Psoas muscle (tissue), 8 donors: Measurements from ENCODE around the gene NEK6. TPM values are rescaled to one million over a fixed set of nuclear protein-coding genes. Genes with fewer than 3 reads are reported as not detected.

Experiments
- ATAC-seq, 4 donors: fragments of 200-7000 bp; cut with Tn5 transposase; one replicate each; pipeline ENCODE4 v1.9.1; 2020; ENCODE audit warnings: moderate library complexity in 3 of 4, mild to moderate bottlenecking in 2 of 4
- DNase-seq, 2 donors: peaks; one replicate each; pipeline ENCODE4 v3.0.0-alpha.2; 2020
- H3K27ac ChIP-seq: fragments of 200-600 bp; one replicate; pipeline ENCODE4 v1.8.0; 2022
- H3K27me3 ChIP-seq, 3 donors: fragments of 200-600 bp in 1 of 3; one replicate each; pipeline versions ENCODE4 v1.6.1 to v1.8.0; 2013 to 2022; ENCODE audit warnings: low read length in 2 of 3, mild to moderate bottlenecking in 2 of 3, moderate library complexity in 1 of 3; ENCODE audit not compliant: insufficient read depth in 3 of 3
- H3K36me3 ChIP-seq, 2 donors: fragments of 200-600 bp in 1 of 2; one replicate each; pipeline versions ENCODE4 v1.6.1 to v1.8.0; 2013 to 2022; ENCODE audit warnings: low read depth in 1 of 2, mild to moderate bottlenecking in 1 of 2, moderate library complexity in 1 of 2; ENCODE audit not compliant: insufficient read depth in 1 of 2
- H3K4me1 ChIP-seq: fragments of 200-600 bp; one replicate; pipeline ENCODE4 v1.8.0; 2022
- H3K4me3 ChIP-seq: fragments of 200-600 bp; one replicate; pipeline ENCODE4 v1.8.0; 2022; ENCODE audit warnings: mild to moderate bottlenecking
- H3K9me3 ChIP-seq: fragments of 200-600 bp; one replicate; pipeline ENCODE4 v1.8.0; 2022
- WGBS, 3 donors: extraction: QIAGEN DNeasy Blood & Tissue Kit; methylation state at CpG; one replicate each; pipeline versions ENCODE4 v1.1.6 to v1.1.7; 2013; 5-methylcytosine and 5-hydroxymethylcytosine counted together
- intact Hi-C, 2 donors: fragments of 100-400 bp; cut with DNase I; formaldehyde crosslinking; loops; one replicate each; pipeline versions ENCODE4 v1.11.0 to v1.14.2; 2022
- polyA plus RNA-seq, 3 donors: library from polyadenylated mRNA; stranded (reverse); fragments of 200-250 nt; gene quantifications; one replicate each; pipeline ENCODE4 v1.2.3, GENCODE V29; 2013
- total RNA-seq, 4 donors: library from RNA; stranded (reverse); fragmentation: NEBNext Ultra II Directional in 2 of 4; extraction: Animal tissue kit (Norgen Biotek cat#: 25700) in 2 of 4; gene quantifications; one replicate each; pipeline versions ENCODE4 v1.2.1 to v1.2.4, GENCODE V29; 2021 to 2023
- TF ChIP-seq, protein P1 (sequence below): fragments of 200-600 bp; IDR thresholded peaks from one replicate; pipeline ENCODE4 v1.8.0; 2022; ENCODE audit warnings: antibody characterized with exemption
- donor health status: healthy with polysubstance abuse.
- donor health status: DM: no; HTN: no; CAD: no; lungs with moderate emphysema.
- donor health status: Bipolar disorder and iron deficiency.
- donor health status: healthy.
- donor health status: DM: yes; HTN: yes; CAD: no.
- donor health status: DM: no; HTN: no; CAD: no.
- donor health status: DM: no; HTN: no; CAD: no.
- donor health status: DM: yes; HTN: yes; CAD: no.

The NEK6 gene
- total and polyA plus RNA-seq, 7 donors = 2.0 to 16.0 (median 5.3) TPM

DNA sequence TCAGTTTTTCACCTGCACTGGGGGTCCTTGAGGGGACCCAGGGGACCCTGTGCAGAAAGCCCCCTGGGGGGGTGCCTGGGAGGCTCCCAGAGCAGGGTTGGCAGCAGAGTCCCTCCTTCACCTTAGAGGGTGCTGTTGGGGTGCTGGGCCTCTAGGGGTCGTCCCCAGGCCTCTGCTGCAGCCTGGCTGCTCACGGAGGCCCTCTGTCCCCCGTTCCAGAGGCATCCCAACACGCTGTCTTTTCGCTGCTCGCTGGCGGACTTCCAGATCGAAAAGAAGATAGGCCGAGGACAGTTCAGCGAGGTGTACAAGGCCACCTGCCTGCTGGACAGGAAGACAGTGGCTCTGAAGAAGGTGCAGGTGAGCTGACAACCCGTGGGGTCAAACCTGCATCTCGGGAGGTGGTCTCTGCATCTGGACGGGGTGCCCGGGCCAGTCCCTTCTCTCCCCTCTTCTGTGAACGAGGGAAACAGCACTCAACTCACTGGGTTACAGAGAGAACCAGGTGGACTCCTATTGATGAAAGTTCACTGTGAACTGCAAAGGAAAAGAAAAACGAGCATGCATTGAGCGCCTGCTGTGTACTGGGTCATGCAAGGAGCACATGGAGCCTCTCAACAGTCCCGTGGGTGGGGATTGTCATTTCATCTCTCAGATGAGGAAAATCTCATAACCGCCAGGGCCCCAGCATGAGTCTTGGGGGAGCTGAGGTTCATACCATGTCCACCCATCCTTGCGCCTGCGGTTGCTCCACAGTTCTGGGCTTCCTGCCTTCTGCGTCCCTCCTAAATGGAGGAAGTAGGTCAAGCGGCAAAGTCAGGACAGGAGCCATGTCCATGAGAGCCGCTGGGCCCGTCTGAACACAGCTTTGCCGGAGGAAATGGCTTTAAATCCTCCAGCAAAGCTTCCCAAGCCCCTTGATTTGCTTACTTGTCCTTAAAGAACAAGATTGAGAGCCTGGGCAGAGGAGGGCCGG lies 54.8 kb downstream of the NEK6 start:
- intact Hi-C loops = no loop called here
- Histone ChIP-seq H3K9me3 (no peaks in the 10 kb centered on the region), H3K4me3 (no peak overlapping the region), H3K4me1 (no peaks in the 10 kb centered on the region), H3K27ac (no peak overlapping the region), H3K36me3 (peaks cover 3 to 23% of the 10 kb centered on the region in 2 donors), H3K27me3 (no peaks in the 10 kb centered on the region)
- TF ChIP-seq, protein P1, sequence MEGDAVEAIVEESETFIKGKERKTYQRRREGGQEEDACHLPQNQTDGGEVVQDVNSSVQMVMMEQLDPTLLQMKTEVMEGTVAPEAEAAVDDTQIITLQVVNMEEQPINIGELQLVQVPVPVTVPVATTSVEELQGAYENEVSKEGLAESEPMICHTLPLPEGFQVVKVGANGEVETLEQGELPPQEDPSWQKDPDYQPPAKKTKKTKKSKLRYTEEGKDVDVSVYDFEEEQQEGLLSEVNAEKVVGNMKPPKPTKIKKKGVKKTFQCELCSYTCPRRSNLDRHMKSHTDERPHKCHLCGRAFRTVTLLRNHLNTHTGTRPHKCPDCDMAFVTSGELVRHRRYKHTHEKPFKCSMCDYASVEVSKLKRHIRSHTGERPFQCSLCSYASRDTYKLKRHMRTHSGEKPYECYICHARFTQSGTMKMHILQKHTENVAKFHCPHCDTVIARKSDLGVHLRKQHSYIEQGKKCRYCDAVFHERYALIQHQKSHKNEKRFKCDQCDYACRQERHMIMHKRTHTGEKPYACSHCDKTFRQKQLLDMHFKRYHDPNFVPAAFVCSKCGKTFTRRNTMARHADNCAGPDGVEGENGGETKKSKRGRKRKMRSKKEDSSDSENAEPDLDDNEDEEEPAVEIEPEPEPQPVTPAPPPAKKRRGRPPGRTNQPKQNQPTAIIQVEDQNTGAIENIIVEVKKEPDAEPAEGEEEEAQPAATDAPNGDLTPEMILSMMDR = no peak
- DNase-seq = no peak
- no peak for ATAC-seq
- 84 to 87% (median 86%) methylated on average over 27 of the region's 27 CpGs for WGBS, 3 donors

DNA sequence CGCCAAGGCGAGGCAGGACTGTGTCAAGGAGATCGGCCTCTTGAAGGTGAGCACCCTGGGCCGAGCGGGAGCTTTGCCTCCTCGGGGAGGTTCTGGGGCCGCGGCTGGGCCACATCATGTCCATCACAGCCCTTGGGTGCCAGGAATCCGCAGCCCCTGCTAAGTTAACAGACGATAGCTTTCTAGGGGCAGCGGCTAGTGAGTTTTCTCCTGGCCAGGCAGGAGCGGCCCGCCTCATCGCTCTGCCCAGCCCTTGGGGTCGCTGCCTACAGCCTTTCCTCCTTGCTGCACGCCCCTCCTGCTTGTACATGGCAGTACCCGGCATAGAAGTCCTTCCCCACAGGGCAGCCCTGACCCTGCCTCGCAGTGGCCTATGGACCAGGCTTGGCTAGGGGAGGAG lies 56.2 kb downstream of the NEK6 start:
- peaks cover 3 to 23% of the 10 kb centered on the region in 2 donors for H3K36me3 ChIP-seq
- no peak overlapping the region for H3K4me3 ChIP-seq
- intact Hi-C loops = no loop called here
- no peaks in the 10 kb centered on the region for H3K9me3 ChIP-seq
- TF ChIP-seq, protein P1 = no peak
- WGBS, 3 donors = 93 to 95% (median 94%) methylated on average over 18 of the region's 18 CpGs
- no peaks in the 10 kb centered on the region for H3K4me1 ChIP-seq
- no peak overlapping the region for H3K27ac ChIP-seq
- ATAC-seq (no peak), DNase-seq (no peak)
- no peaks in the 10 kb centered on the region for H3K27me3 ChIP-seq

- WGBS, 3 donors = 88% methylated on average over 16 of the region's 16 CpGs
- TF ChIP-seq, protein P1 = no peak
- H3K4me1 ChIP-seq = no peaks in the 10 kb centered on the region
- ATAC-seq = no peak
- no peaks in the 10 kb centered on the region for H3K27me3 ChIP-seq
- H3K36me3 ChIP-seq = peaks cover 3 to 23% of the 10 kb centered on the region in 2 donors
- H3K9me3 ChIP-seq = no peaks in the 10 kb centered on the region
- intact Hi-C loops = no loop called here
- H3K4me3 ChIP-seq = no peak overlapping the region
- H3K27ac ChIP-seq = no peak overlapping the region
- no peak for DNase-seq
These were observed 58.1 kb downstream of the NEK6 start for GRCh38 chr9:124315882-124316281.

- H3K9me3 ChIP-seq = no peaks in the 10 kb centered on the region
- H3K27ac ChIP-seq = no peak overlapping the region
- H3K4me3 ChIP-seq = no peak overlapping the region
- TF ChIP-seq, protein P1 = peak; percentile 80
- H3K4me1 ChIP-seq = no peaks in the 10 kb centered on the region
- WGBS, 3 donors = 53 to 61% (median 56%) methylated on average over 17 of the region's 17 CpGs
- ATAC-seq = peak; percentile 76 to 92 (median 86)
- intact Hi-C loops = loop anchor here (1.0 to 2.0 kb wide), 2 partner anchors 194 kb away; no protein-coding TSS in a partner anchor
- no peaks in the 10 kb centered on the region for H3K27me3 ChIP-seq
- DNase-seq = peak; percentile 66 to 81
- peaks cover 3 to 16% of the 10 kb centered on the region in 2 donors for H3K36me3 ChIP-seq
These were observed 62.6 kb downstream of the NEK6 start for GRCh38 chr9:124320062-124320973.
